GM10266 (cell line): Measurements from ENCODE around the gene RNF32.
"Not testable (repeated sequence)": the region's sequence is repeated elsewhere in the genome, so short reads cannot be mapped to it uniquely, and the experiment has no call there.

Experiments used
- DNase-seq: peaks from one replicate; pipeline ENCODE4 v3.0.0; 2012; ENCODE audit errors: extremely low spot score
- TF ChIP-seq, protein P1 (sequence below): IDR thresholded peaks from 2 replicates; pipeline ENCODE4 v1.5.1; 2012; ENCODE audit warnings: mild to moderate bottlenecking, low read depth; ENCODE audit not compliant: control insufficient read depth, insufficient read depth; ENCODE audit errors: missing control alignments

The RNF32 gene

DNA sequence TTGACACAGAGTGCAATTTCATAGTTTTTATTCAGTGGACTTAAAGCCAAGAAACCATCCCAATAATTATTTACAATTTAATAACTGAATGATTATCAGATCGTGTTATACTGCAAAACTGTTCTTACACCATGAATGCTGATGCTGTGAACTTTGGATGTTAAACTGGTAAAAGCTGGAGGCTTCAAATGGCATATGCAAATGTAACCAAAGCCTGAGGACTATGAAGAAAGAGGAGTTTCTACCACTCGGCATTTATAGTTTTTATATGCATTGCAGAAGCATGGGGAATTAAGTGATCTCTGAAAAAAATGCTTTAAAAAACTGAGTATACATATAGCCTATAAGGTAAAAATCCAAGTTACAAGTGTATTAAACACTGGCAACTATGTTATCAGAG lies 42.4 kb downstream of the RNF32 start:
- TF ChIP-seq, protein P1, sequence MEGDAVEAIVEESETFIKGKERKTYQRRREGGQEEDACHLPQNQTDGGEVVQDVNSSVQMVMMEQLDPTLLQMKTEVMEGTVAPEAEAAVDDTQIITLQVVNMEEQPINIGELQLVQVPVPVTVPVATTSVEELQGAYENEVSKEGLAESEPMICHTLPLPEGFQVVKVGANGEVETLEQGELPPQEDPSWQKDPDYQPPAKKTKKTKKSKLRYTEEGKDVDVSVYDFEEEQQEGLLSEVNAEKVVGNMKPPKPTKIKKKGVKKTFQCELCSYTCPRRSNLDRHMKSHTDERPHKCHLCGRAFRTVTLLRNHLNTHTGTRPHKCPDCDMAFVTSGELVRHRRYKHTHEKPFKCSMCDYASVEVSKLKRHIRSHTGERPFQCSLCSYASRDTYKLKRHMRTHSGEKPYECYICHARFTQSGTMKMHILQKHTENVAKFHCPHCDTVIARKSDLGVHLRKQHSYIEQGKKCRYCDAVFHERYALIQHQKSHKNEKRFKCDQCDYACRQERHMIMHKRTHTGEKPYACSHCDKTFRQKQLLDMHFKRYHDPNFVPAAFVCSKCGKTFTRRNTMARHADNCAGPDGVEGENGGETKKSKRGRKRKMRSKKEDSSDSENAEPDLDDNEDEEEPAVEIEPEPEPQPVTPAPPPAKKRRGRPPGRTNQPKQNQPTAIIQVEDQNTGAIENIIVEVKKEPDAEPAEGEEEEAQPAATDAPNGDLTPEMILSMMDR = no peak
- DNase-seq = no peak

DNA sequence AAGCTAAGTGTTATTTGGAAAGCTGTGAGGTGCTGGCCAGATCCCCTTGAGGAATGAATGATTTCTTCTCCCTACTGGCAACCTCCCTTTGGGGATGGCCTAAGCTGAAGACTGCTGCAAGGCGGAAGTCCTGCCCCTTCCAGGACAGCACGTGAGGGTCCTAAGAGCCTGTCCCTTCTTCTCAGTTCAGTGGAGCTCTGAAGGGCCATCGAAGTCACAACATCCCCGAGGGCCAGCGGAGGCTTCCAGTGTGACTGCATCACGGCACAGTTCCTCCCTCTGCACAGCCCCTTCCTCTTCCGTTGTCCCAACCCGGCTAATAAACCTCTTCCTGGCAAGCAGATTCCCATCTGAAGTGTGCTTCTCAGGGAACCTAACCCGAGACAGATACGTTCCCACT lies 43.7 kb downstream of the RNF32 start:
- TF ChIP-seq, protein P1 = no peak
- DNase-seq = no peak

DNA sequence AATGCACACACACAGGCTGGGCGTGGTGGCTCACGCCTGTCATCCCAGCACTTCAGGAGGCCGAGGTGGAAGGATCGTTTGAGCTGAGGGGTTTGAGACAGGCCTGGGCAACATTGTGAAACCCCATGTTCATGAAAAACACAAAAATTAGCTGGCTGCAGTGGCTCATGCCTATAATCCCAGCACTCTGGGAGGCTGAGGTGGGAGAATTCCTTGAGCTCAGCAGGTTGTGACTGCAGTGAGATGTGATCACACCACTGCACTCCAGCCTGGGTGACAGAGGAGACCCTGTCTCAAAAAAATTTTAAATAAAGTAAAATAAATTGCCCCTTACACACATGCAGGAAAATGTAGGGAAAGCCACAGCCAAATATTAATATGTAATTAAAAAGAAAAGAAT lies 44.1 kb downstream of the RNF32 start:
- DNase-seq = no peak

DNA sequence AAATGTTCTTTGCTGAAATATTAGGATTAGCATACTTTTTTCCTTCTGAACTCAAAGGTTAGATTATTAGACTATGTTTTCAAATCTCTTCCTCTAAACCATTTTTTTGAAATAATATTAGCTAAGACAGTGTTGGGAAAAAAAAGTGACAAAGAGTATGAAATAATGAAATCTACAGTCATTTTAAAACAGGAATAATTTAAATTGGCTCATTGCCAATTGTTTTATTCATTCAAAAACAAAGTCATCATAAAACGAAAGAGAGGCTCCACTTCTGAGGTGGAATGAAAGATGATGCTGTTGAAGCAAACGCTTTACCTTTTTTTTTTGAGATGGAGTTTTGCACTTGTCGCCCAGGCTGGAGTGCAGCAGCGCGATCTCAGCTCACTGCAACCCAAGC lies 51.2 kb downstream of the RNF32 start:
- TF ChIP-seq, protein P1 = no peak
- no peak for DNase-seq

More for the DNA sequence above, 44.1 kb downstream of the RNF32 start:
- TF ChIP-seq, protein P1 = no peak

DNA sequence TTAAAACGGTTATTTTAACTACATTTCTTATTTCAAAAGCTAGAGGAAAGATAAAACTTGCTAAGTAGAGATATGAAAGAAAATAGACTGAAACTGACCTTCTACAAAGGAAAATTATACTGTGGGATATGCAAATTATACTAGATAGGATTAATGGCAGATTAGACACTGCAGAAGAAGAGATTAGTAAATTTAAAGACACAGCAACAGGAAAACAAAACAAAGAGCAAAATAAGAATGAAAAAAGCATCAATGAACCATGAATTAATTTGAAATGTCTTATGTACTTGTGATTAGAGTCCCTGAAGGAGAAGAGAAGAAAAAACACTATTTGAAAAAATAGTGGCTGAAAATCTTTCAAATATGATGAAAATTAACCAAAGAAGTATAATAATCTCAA lies 52.3 kb downstream of the RNF32 start:
- TF ChIP-seq, protein P1 = no peak
- DNase-seq = no peak

DNA sequence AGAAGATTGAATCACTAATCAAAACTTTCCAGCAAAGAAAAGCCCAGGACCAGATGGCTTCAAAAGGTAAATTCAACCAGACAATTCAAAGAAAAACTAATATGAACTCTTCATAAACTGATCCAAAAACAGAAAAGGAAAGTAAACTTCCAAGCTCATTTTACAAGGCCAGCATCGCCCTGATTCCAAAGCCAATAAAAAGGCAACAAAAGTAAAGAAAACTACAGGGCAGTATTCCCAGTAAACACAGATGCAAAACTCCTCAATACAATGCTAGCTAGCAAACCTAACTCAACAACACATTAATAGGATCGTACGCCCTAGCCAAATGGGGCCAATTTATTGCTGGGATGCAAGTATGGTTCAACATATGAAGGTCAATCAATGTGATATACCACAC lies 53.1 kb downstream of the RNF32 start:
- TF ChIP-seq, protein P1 = no peak
- DNase-seq = no peak

DNA sequence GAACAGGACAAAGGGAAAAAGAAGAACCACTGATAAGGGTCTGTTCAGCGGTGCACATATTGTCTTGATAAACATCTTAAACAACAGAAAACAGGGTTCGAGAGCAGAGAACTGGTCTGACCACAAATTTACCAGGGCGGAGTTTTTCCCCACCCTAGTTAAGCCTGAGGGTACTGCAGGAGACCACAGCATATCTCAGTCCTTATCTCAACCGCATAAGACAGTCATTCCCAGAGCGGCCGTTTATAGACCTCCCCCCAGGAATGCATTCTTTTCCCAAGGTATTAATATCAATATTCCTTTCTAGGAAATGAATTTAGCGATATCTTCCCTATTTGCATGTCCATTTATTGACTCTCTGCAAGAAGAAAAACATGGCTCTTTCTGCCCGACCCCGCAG lies 56.7 kb downstream of the RNF32 start:
- not testable (repeated sequence) for DNase-seq

DNA sequence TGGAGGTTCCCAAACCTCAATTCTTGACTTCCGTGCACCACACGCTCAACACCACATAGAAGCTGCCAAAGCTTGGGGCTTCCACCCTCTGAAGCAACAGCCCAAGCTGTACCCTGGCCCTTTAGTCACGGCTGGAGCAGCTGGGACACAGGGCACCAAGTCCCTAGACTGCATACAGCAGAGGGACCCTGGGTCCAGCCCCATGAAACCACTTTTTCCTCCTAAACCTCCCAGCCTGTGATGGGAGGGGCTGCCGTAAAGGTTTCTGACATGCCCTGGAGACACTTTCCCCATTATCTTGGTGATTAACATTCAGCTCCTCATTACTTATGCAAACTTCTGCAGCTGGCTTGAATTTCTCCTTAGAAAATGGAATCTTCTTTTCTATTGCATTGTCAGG lies 57.9 kb downstream of the RNF32 start:
- DNase-seq = not testable (repeated sequence)

DNA sequence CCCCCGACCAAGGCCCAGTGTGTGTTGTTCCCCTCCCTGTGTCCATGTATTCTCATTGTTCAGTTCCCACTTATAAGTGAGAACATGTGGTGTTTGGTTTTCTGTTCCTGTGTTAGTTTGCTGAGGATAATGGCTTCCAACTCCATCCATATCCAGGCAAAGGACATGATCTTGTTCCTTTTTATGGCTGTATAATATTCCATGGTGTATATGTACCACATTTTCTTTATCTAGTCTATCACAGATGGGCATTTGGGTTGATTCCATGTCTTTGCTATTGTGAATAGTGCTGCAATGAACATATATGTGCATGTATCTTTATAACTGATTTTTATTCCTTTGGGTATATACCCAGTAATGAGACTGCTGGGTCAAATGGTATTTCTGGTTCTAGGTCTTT lies 61.2 kb downstream of the RNF32 start:
- not testable (repeated sequence) for DNase-seq
